ENCODE results near the gene KCTD14.

Gene KCTD14

DNA sequence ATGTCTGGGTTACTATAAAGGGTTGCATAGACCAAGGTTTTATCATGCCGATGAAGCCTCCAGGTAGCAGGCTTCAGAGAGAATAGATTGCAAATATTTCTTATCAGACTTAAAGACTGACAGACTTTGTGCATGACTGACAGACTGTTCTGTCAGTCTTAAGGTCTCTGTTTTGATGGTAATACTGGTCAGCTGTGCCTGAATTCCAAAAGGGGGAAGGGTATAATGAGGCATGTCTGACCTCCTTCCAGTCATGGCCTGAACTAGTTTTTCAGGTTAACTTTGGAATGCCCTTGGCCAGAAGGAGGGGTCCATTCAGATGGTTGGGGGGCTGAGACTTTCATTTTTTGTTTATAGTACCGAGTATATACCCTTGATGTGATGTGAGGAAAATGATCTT, 4.7 kb upstream of the KCTD14 start:
- TF ChIP-seq, protein P1, sequence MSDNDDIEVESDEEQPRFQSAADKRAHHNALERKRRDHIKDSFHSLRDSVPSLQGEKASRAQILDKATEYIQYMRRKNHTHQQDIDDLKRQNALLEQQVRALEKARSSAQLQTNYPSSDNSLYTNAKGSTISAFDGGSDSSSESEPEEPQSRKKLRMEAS (IDR thresholded peaks at IDR 0.05; ENCODE audit: low read depth, low read length): no peak
- TF ChIP-seq, protein P2, sequence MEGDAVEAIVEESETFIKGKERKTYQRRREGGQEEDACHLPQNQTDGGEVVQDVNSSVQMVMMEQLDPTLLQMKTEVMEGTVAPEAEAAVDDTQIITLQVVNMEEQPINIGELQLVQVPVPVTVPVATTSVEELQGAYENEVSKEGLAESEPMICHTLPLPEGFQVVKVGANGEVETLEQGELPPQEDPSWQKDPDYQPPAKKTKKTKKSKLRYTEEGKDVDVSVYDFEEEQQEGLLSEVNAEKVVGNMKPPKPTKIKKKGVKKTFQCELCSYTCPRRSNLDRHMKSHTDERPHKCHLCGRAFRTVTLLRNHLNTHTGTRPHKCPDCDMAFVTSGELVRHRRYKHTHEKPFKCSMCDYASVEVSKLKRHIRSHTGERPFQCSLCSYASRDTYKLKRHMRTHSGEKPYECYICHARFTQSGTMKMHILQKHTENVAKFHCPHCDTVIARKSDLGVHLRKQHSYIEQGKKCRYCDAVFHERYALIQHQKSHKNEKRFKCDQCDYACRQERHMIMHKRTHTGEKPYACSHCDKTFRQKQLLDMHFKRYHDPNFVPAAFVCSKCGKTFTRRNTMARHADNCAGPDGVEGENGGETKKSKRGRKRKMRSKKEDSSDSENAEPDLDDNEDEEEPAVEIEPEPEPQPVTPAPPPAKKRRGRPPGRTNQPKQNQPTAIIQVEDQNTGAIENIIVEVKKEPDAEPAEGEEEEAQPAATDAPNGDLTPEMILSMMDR (IDR thresholded peaks at IDR 0.05; ENCODE audit: low read depth, low read length): no peak
- TF ChIP-seq MYC (IDR thresholded peaks at IDR 0.05; ENCODE audit: low read depth, low read length): no peak
- TF ChIP-seq POLR2A (IDR thresholded peaks at IDR 0.05; ENCODE audit: extremely low read depth, insufficient read length): no peak
- no peak overlapping the region for H3K4me3 ChIP-seq (ENCODE audit: low read depth, low read length)
- no peak for DNase-seq (ENCODE audit: low read depth)

DNA sequence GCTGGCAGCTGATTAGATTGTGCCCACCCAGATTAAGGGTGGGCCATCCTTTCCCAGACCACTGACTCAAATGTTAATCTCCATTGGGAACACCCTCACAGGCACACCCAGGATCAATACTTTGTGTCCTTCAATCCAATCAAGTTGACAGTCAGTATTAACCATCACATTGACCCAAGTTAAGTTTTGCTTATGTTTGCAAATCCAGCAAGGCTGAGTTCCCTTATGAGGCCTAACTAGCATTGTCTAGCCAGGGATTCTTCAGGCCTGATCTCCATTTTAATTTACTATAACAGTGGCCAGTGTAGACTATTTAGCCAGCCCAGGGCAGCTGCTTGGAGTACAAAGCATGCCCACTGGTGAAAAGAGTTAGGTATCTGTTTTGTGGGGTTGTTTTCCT, 2.3 kb upstream of the KCTD14 start:
- TF ChIP-seq, protein P1 (IDR thresholded peaks at IDR 0.05; ENCODE audit: low read depth, low read length): no peak
- TF ChIP-seq MYC (IDR thresholded peaks at IDR 0.05; ENCODE audit: low read depth, low read length) (no peak), POLR2A (IDR thresholded peaks at IDR 0.05; ENCODE audit: extremely low read depth, insufficient read length) (no peak)
- TF ChIP-seq, protein P2 (IDR thresholded peaks at IDR 0.05; ENCODE audit: low read depth, low read length): no peak
- no peak overlapping the region for H3K4me3 ChIP-seq (ENCODE audit: low read depth, low read length)
- no peak for DNase-seq (ENCODE audit: low read depth)

DNA sequence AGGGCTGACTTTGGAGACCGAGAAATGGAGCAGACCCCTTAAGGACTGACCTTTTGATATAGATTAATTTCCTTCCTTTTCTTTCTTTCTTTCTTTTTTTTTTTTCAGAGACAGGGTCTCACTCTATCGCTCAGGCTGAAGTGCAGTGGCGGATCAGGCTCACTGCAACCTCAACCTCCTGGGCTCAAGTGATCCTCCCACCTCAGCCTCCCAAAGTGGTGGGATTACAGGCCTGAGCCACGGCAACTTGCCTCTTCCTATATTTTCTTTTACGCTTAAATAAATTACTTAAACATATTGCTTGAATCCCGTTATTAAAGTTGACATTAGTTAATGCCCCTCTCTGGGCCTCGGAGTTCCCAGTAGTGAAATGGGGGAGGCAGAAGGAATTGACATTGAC, 350 bp upstream of the KCTD14 start:
- no peak for DNase-seq (ENCODE audit: low read depth)
- TF ChIP-seq, protein P2 (IDR thresholded peaks at IDR 0.05; ENCODE audit: low read depth, low read length): no peak
- TF ChIP-seq MYC (IDR thresholded peaks at IDR 0.05; ENCODE audit: low read depth, low read length): no peak
- no peak for TF ChIP-seq POLR2A (IDR thresholded peaks at IDR 0.05; ENCODE audit: extremely low read depth, insufficient read length)
- TF ChIP-seq, protein P1 (IDR thresholded peaks at IDR 0.05; ENCODE audit: low read depth, low read length): no peak
- no peak overlapping the region for H3K4me3 ChIP-seq (ENCODE audit: low read depth, low read length)

DNA sequence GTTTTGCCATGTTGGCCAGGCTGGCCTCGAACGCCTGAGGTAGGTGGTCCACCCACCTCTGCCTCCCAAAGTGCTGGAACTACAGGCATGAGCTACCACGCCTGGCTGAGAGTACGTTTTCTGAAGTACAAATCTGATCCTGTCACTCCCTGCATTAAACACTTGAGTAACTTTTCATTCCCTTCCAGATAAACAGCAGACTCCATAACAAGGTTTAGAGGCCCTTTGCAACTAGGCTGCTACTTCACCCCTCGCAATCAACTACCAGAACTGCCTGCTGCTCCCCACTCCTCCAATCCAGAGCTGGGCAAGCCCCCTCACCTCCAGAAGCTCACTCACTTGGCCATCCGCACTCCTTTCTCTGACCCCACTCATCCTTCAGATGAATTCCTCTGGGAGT, 1.5 kb downstream of the KCTD14 start:
- H3K4me3 ChIP-seq (ENCODE audit: low read depth, low read length): no peak overlapping the region
- no peak for TF ChIP-seq MYC (IDR thresholded peaks at IDR 0.05; ENCODE audit: low read depth, low read length)
- TF ChIP-seq, protein P2 (IDR thresholded peaks at IDR 0.05; ENCODE audit: low read depth, low read length): no peak
- TF ChIP-seq, protein P1 (IDR thresholded peaks at IDR 0.05; ENCODE audit: low read depth, low read length): no peak
- DNase-seq (ENCODE audit: low read depth): no peak

DNA sequence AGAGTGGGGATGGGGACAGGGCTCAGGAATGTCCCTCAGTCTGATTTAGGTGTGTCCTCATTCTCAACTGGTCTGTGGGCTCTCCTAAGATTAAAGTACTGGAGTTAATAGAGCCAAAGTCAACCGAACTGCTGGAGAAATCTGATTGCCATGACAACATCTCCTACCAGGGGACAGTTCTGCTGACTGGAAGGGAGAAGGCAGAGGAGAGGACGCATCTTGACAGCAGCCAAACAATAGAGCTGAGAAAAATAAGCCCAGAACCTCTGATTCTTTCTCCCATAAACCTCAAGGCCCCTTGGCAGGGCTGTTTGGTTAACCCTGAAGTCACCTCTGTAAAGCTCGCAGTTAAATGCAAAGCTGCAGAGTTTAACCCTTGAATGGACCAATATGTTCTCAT, 2.8 kb downstream of the KCTD14 start:
- DNase-seq (ENCODE audit: low read depth): no peak

More for the DNA sequence above, 2.8 kb downstream of the KCTD14 start:
- TF ChIP-seq, protein P1 (IDR thresholded peaks at IDR 0.05; ENCODE audit: low read depth, low read length): no peak
- TF ChIP-seq, protein P2 (IDR thresholded peaks at IDR 0.05; ENCODE audit: low read depth, low read length): no peak
- no peak for TF ChIP-seq POLR2A (IDR thresholded peaks at IDR 0.05; ENCODE audit: extremely low read depth, insufficient read length)
- no peak for TF ChIP-seq MYC (IDR thresholded peaks at IDR 0.05; ENCODE audit: low read depth, low read length)
- H3K4me3 ChIP-seq (ENCODE audit: low read depth, low read length): no peak overlapping the region
